SKM-1 (cell line): ENCODE data around the gene PPP1CB.
A peak's percentile ranks its signal among the peaks of the same experiment; 100 is the strongest.
"Not testable (repeated sequence)": the region's sequence is repeated elsewhere in the genome, so short reads cannot be mapped to it uniquely, and the experiment has no call there.

ENCODE experiments used
- DNase-seq: peaks from one replicate; lab custom pipeline; 2025; ENCODE audit not compliant: unreplicated experiment; lab: John Stamatoyannopoulos, UW

Gene PPP1CB

DNA sequence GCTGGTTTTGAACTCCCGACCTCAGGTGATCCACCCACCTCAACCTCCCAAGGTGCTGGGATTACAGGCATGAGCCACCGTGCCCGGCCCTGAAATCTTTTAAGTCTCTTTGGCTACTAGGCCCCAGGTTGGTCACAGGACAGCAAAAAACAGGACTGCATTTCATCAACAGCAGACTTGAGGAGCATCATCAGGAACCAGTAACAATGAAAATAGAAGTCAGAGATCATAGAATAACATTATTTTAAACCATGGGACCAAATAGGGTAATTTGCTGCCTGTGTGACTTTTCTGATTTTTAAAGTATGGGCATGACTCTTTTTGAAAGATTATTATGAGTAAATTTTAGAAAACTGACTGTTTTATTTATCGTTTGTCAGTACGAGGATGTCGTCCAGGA is 24.8 kb downstream of the PPP1CB start:
- no peak for DNase-seq

- DNase-seq: no peak
These were observed 26.8 kb downstream of the PPP1CB start for GRCh38 chr2:28778392-28778791.

DNA sequence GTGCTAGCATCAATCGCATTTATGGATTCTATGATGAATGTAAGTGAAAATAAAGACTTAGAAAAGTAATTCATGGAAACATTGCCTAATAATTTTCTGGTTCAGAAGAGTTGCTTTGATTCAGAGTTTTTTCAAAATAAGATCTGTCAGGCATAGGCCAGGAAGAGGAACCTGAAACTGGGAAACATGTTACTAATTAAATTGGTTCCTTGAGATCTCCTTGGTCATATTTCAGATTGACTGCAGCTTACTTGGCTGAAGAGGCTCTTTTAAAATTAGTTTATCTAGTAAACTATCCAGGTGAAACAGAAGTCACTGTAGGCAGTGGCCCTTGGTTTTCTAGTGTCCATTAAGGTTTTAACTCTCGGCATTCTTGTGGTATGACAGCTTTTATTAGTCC is 27.4 kb downstream of the PPP1CB start:
- DNase-seq: no peak

DNA sequence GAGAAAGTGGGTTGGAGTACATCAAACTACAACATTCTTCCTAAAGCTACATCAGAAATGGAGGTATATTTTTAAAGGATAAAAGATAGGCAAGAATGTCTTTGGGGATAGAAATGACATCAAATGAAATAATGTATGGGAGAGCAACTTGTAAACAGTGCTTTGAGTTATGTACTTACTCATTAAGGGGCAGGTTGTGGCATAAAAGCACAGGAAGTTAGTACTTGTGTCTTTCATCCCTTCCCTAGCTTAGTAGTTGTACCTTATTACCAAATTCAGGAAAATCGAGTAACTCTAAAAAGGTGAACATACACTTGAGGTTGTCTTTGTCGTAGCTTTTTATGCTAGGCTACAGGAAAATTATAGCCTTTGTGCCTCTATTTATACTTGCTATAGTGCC is 28.9 kb downstream of the PPP1CB start:
- no peak for DNase-seq

GRCh38 chr2:28782423-28782822 is 30.8 kb downstream of the PPP1CB start:
- no peak for DNase-seq

- not testable (repeated sequence) for DNase-seq
These were observed 32.9 kb downstream of the PPP1CB start for GRCh38 chr2:28784570-28784969.

GRCh38 chr2:28796620-28797019 is 45.0 kb downstream of the PPP1CB start:
- DNase-seq: no peak

DNA sequence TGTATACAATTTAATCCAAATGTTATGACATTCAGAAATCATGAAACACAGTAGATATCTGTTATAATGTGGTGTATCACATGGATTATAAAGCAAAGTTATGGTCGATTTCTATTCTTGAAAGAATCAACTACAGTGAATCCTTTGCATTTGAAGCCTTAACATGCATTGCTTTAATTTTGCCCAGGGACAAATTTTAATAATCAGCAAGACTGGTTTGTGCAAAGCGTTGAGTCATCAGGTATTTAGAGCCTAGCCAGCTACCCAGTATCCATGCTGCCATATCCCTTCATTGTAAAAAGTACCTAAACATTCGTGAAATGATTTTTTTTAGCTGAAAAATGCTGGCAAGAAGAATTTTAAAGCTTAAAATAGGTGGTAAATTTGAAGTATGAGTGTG is 50.1 kb downstream of the PPP1CB start:
- no peak for DNase-seq

- DNase-seq: no peak
These were observed 51.4 kb downstream of the PPP1CB start for GRCh38 chr2:28802975-28803429.

DNA sequence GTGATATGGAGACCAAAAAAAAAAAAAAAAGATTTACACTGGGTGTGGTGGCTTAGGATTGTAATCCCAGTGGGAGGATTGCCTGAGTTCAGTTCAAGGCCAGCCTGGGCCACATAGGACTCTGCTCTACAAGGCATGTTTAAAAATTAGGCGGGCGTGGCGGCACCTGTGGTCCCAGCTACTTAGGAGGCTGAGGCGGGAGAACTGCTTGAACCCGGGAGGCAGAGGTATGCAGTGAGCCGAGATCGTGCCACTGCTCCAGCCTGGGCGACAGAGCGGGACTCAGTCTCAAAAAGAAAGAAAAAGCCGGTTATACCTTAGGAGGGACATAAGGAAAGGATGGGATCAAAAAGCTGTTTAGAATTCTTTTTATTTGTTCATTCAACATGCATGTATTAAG is 58.3 kb downstream of the PPP1CB start:
- DNase-seq: no peak

DNA sequence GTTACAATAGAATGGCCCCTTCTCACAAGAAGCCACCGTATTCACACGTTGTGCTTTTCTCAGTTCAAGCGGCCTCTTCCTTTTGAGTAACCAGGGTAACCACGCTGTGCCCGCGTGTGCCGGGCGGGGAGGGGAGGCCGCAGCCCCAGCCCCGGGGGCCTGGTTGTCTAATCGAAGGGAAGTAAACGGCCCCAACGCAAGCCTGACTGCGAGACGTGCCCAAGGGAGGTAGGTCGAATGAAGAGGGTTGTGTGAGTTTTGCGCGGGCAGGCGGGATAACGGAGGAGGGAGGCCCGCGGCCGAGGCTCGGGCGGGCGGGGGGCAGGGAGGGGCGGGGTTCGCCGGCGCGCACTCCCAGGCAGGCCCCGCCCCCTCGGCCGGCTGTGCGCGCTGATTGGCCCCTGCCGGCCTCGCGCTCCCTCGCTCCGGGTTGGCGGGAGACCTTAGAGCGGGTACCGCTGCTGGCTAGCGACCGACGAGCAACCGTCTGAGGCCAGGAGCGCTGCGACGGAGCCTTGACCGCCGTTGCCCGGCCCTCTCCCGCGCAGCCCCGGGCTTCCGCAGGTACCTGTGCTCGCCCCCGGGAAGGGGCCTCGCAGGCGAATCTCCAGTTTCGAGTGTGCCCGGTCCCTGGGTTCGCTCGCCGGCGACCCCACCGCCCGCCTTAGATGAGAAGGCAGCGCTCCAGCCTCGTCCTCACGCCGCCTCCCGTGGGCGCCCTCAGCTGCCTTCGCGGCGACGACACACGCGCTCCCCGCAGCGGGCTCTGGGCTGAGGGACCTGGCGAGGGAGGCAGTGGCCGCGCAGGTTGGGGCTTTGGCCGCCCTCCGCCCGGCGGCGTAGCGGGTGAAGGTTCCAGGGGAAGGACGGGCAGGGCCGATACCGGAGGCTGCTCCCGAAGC is 59.0 kb downstream of the PPP1CB start, which contains the start of gene SPDYA:
Gene SPDYA, plus strand, starts transcription at position 451 of the 902 bp plus-strand sequence. CDS start 5,181 bp downstream, outside the sequence.
- DNase-seq: peak; percentile 69

- no peak for DNase-seq
These were observed 66.4 kb downstream of the PPP1CB start for GRCh38 chr2:28818053-28818452.

DNA sequence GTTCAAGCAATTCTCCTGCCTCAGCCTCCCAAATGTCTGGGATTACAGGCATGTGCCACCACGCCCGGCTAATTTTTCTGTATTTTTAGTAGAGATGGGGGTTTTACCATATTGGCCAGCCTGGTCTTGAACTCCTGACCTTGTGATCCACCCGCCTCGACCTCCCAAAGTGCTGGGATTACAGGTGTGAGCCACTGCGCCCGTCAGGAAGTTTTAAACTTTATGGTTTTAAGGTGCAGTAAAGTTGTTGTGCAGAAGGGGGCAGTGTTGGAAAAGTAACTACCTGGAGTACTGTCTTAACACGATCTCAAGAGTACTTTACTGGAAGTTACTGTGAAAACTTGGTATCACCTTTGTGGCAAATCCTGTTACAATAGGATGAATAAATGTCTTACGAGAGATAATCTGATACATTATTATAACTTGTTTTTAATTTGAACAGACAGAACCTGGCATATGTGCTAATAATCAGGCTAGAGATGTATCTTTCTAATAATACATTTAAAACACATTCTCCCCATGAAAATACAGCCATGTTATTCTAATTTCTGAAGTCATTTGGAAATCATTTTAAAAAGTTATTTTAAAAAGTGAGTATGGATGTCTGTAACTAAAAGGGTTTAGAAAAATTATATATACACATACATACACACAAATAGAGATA is 69.8 kb downstream of the PPP1CB start:
- peak; percentile 24 for DNase-seq

DNA sequence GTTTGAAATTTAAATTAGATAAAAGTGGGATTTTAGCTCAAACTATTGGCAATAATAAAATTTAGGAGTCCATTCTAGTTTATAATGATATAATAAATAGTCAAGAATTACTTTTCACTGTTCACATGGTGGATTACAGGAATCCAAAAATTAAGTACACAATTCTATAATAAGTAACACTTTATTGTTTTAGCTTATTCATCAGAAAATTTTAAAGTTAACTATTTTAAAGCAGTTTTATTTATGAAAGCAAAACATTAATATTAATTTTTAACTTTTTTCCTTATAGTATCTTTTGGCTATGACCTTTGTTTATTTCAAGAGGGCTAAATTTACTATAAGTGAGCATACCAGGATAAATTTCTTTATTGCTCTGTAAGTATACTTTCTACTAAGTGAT is 70.4 kb downstream of the PPP1CB start:
- DNase-seq: no peak

GRCh38 chr2:28824207-28824606 is 72.6 kb downstream of the PPP1CB start:
- DNase-seq: no peak

DNA sequence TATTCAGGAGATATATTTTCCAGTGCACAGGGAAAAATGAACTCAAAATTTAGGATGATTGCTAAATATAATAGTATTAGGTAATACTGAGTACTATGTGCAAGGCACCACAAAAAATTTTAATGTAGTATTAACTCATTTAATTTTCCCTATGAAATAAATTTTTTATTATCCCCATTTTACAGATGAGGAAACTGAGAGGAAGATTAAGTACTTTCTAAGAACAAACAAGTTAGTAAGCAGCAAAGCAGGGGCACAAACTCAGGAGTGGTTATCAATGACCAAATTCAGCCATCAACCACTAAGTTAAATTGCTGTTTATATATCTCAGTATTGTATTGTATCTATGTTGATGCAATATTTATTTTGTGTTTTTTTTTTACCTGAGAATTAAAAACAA is 73.2 kb downstream of the PPP1CB start:
- DNase-seq: no peak

DNA sequence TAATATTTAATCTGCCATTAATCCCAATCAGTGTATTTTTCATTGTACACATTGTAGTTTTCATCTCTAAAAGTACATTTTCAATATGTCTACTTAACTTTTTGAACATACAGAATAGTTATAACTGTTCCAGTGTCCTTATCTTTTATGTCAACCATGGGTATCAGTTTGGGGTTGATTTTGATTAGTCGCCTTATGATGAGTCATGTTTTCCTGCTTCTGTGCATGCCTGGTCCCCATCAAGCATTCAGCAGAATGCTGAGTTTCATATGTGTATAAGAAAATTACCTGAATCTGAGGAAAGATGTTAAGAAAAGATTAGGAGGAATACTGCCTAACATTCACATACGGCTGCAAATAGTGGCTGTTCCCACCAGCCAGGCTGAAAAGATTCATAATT is 76.8 kb downstream of the PPP1CB start:
- DNase-seq: no peak

GRCh38 chr2:28833740-28834470 is 82.3 kb downstream of the PPP1CB start:
- peak; percentile 31 for DNase-seq

- no peak for DNase-seq
These were observed 84.2 kb downstream of the PPP1CB start for GRCh38 chr2:28835781-28836180.

GRCh38 chr2:28838971-28839370 is 87.3 kb downstream of the PPP1CB start:
- no peak for DNase-seq

GRCh38 chr2:28842042-28842441 is 90.4 kb downstream of the PPP1CB start:
- no peak for DNase-seq
